Kidney epithelial cell (primary cell): ENCODE data around the gene BHLHE23. TPM values are rescaled to one million over a fixed set of nuclear protein-coding genes. Genes with fewer than 3 reads are reported as not detected.

ENCODE experiments used
- DNase-seq: peaks from one replicate; pipeline ENCODE4 v3.0.0-alpha.2; 2010; ENCODE audit warnings: low read depth
- H3K27me3 ChIP-seq: 2 replicates; pipeline ENCODE4 v1.6.0; 2011; ENCODE audit warnings: low read length; ENCODE audit not compliant: control insufficient read depth, insufficient read depth
- H3K36me3 ChIP-seq: 2 replicates; pipeline ENCODE4 v1.5.1; 2011; ENCODE audit warnings: low read length; ENCODE audit not compliant: control insufficient read depth, insufficient read depth
- H3K4me3 ChIP-seq: 2 replicates; pipeline ENCODE4 v1.5.1; 2011; ENCODE audit warnings: low read depth, mild to moderate bottlenecking, control low read depth, low read length
- total RNA-seq: library from RNA; depleted of rRNA; stranded (reverse); fragments of >200 nt; gene quantifications from 2 replicates; pipeline ENCODE4 v1.2.3, GENCODE V29; 2015
- TF ChIP-seq, protein P1 (sequence below): IDR thresholded peaks from 2 replicates; pipeline ENCODE4 v1.5.1; 2011; ENCODE audit warnings: mild to moderate bottlenecking, moderate library complexity, low read length, control low read depth, inconsistent platforms; ENCODE audit not compliant: insufficient read depth, poor library complexity, severe bottlenecking

BHLHE23 gene
- total RNA-seq, 1 donor from 2014 or later: not detected

DNA sequence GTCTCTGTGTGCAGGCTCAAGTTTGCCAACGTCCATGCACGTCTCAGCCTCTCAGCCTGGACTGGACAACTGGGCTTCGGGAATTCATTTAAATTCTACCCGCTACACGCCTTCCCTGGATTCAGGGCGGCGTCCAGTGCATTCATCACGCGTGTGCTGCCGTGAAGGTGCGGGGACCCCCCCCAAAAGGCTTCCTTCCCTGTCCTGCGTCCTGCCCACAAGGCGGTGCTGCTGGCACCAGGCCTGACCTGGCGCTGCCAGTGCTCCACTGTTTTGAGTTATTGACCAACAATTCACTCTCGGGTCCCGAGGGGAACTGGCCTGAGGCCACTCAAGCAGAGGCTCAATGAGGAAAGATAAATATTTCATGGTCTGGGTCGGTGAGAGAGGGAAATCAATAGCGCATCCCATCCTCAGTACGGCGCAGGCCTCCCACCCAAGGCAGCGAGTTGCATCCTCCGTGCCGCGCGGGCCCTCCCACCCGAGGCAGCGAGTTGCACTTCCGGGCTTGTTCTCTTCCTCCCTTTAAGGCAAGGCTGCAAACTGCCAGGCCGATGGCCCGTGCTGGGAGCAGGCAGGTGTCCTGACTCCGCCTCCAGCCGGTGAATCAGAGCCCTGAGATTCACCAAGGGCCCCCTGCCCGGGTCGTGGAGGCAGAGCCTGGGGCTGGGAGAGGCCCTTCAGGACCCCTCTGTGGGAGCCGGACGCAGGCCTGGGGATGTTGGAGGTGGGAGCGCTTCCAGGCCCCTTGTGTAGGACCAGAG lies 22.8 kb upstream of the BHLHE23 start:
- DNase-seq: no peak
- Histone ChIP-seq H3K4me3 (no peak overlapping the region), H3K27me3 (peaks cover 84% of the 10 kb centered on the region), H3K36me3 (no peaks in the 10 kb centered on the region)
- TF ChIP-seq, protein P1, sequence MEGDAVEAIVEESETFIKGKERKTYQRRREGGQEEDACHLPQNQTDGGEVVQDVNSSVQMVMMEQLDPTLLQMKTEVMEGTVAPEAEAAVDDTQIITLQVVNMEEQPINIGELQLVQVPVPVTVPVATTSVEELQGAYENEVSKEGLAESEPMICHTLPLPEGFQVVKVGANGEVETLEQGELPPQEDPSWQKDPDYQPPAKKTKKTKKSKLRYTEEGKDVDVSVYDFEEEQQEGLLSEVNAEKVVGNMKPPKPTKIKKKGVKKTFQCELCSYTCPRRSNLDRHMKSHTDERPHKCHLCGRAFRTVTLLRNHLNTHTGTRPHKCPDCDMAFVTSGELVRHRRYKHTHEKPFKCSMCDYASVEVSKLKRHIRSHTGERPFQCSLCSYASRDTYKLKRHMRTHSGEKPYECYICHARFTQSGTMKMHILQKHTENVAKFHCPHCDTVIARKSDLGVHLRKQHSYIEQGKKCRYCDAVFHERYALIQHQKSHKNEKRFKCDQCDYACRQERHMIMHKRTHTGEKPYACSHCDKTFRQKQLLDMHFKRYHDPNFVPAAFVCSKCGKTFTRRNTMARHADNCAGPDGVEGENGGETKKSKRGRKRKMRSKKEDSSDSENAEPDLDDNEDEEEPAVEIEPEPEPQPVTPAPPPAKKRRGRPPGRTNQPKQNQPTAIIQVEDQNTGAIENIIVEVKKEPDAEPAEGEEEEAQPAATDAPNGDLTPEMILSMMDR: no peak

DNA sequence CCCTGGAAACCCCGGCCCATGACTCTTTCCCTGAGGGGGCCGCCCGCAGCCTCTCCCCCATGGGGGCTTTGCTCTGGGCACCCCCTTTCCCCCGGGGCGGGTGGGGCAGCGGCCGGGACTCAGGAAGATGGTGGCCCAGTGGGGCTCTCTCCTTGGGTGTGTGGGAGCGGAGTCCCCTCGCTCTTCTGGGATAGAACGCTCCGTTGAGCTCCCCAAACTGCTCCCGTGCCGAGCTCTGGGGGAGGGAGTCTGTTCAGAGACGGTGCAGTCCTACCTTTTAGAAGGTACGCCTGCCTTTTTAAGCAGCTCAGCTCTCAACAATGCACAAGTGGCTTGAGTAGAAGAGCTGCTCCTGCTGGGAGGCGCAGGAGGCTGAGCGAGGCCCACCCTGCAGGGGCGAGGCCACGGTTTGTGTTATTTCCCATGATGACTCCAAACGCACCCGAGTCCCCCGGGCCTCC lies 21.7 kb upstream of the BHLHE23 start:
- no peak for DNase-seq
- Histone ChIP-seq H3K36me3 (no peaks in the 10 kb centered on the region), H3K4me3 (no peak overlapping the region), H3K27me3 (peaks cover 91% of the 10 kb centered on the region)
- TF ChIP-seq, protein P1: no peak

DNA sequence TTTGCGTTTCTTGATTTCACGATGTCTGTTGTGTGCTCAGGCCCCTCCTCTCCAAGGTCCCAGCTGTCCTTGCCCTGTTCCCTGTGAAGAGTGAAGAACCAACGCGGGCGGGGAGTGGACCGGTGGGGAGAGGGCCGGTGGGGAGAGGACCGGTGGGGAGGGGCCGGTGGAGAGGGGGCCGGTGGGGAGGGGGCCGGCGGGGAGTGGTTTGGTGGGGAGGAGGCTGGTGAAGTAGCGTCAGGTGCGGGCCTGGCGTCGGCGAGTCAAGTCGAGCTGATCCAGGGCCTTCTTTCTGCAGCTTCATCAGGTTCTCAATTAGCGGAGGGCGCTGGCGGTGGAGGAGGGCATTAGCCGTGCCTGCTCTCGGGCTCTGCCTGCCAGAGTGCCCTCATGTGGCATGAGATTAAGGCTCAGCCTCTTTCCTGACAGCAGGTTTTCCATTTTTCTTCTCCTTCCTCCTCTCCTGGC lies 21.2 kb upstream of the BHLHE23 start:
- no peak overlapping the region for H3K4me3 ChIP-seq
- no peaks in the 10 kb centered on the region for H3K36me3 ChIP-seq
- TF ChIP-seq, protein P1: peak; percentile 7
- H3K27me3 ChIP-seq: peaks cover 91% of the 10 kb centered on the region
- no peak for DNase-seq

DNA sequence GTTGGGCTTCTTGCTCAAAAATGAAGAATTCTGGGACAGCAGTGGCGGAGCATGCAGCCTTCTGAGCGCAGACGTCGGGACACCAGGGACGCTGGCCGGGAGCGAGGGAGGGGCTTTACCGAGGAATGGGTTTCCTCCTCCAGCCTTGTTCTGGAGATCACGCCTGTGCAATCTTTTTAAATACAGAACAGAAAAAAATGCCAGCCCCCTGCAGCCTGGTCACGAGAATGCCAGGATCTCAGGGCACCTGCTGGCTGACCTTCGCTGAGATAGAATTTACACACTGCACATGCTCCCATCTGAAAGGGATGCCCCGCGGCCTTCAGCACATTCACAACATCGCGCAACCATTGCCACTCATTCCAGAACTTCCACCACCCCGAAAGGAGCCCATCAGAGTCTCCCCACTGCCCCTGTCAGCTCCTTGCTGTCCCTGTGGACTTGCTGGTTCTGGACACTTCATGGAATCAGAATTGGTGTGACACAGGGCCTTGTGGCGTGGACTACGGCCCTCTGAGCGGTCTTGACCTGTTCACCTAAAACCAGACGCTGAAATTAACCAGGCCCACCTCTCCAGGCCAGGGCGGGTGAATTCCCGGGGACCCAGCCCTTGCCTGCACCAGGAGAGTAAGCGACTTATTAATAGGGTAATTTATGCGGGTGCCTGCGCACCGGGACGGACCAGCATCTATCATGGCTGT lies 20.6 kb upstream of the BHLHE23 start:
- Histone ChIP-seq H3K27me3 (peaks cover 91% of the 10 kb centered on the region), H3K36me3 (no peaks in the 10 kb centered on the region), H3K4me3 (no peak overlapping the region)
- TF ChIP-seq, protein P1: no peak
- DNase-seq: no peak

DNA sequence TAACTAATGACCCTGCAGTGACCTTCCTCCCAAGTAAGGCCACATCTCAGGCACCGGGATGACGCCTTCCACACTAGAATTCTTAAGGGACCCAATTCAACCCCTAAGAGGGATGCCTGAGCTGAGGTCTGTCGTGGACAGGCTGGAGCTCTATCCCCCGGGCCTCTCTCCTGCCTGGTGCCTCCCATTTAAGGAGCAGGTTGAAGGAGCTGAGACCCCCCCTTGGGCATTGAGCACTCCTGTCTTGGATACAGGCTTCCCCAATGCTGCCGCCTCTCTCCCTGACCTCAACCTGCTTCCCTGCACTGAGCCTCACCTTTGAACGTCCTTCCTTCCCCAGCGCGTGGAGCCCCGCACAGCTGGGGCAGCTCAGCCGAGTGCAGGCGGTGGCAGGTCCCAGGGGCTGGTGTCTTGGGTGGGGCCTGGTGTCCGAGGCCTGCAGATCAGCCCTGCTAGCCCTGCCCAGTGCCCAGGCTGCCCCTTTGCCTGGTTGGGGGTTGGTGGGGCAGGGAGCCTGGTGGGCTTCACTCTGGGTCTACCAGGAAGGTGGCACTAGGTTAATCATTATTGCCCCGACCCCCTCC lies 19.9 kb upstream of the BHLHE23 start:
- Histone ChIP-seq H3K4me3 (no peak overlapping the region), H3K36me3 (no peaks in the 10 kb centered on the region), H3K27me3 (peaks cover 88% of the 10 kb centered on the region)
- TF ChIP-seq, protein P1: no peak
- DNase-seq: no peak
